Measurements from ENCODE around the gene IRF4. TPM values are rescaled to one million over a fixed set of nuclear protein-coding genes. Genes with fewer than 3 reads are reported as not detected.

IRF4 gene
- total RNA-seq, 2 experiments from 2014 or later = 189 to 291 TPM

- POLR2A ChIA-PET = no interaction called here
- H3K4me1 ChIP-seq (ENCODE audit: insufficient read depth, low read length, poor library complexity, severe bottlenecking) = no peaks in the 10 kb centered on the region
- TF ChIP-seq CTCF (conservative IDR thresholded peaks at IDR 0.05; ENCODE audit: low read length) = no peak
- TF ChIP-seq EZH2phosphoT487 (IDR thresholded peaks at IDR 0.05; ENCODE audit: borderline replicate concordance, low read depth, low read length) = no peak
- no peaks in the 10 kb centered on the region for H3K9me3 ChIP-seq (ENCODE audit: low read length)
- H3K4me2 ChIP-seq (ENCODE audit: low read length) = no peak overlapping the region
- CTCF ChIA-PET (ENCODE audit: unreplicated experiment) = interaction anchor here (0.8 kb wide), 1 partner anchor 19 kb away, joined by 5 read pairs; no protein-coding TSS in a partner anchor
- no peak overlapping the region for H3K4me3 ChIP-seq (ENCODE audit: low read depth, low read length, poor library complexity, severe bottlenecking)
- H3K79me2 ChIP-seq (ENCODE audit: insufficient read depth, low read depth, low read length) = no peaks in the 10 kb centered on the region
- BruUV-seq (replicated peaks) = no TSS peak
- H3K27ac ChIP-seq (ENCODE audit: low read depth, low read length, poor library complexity, severe bottlenecking) = no peak overlapping the region
- no peaks in the 10 kb centered on the region for H3K36me3 ChIP-seq (ENCODE audit: insufficient read depth, low read length)
- DNase-seq (ENCODE audit: low spot score) = no peak
- no peaks in the 10 kb centered on the region for H4K20me1 ChIP-seq (ENCODE audit: insufficient read depth, low read length)
- intact Hi-C loops (cut with micrococcal nuclease; ENCODE audit: unreplicated experiment) = no loop called here
- no peaks in the 10 kb centered on the region for H3K9me2 ChIP-seq (ENCODE audit: insufficient read depth, low read length)
- H2AFZ ChIP-seq (ENCODE audit: low read length) = no peak overlapping the region
Observed at GRCh38 chr6:449486-450419, 58.2 kb downstream of the IRF4 start.

- no peak for DNase-seq (ENCODE audit: low spot score)
- no peaks in the 10 kb centered on the region for H4K20me1 ChIP-seq (ENCODE audit: insufficient read depth, low read length)
- TF ChIP-seq CTCF (conservative IDR thresholded peaks at IDR 0.05; ENCODE audit: low read length) = no peak
- no peak for TF ChIP-seq EZH2phosphoT487 (IDR thresholded peaks at IDR 0.05; ENCODE audit: borderline replicate concordance, low read depth, low read length)
- H3K36me3 ChIP-seq (ENCODE audit: insufficient read depth, low read length) = no peaks in the 10 kb centered on the region
- H3K9me3 ChIP-seq (ENCODE audit: low read length) = no peaks in the 10 kb centered on the region
- no peak overlapping the region for H3K4me2 ChIP-seq (ENCODE audit: low read length)
- H3K4me1 ChIP-seq (ENCODE audit: insufficient read depth, low read length, poor library complexity, severe bottlenecking) = no peaks in the 10 kb centered on the region
- no peak overlapping the region for H3K4me3 ChIP-seq (ENCODE audit: low read depth, low read length, poor library complexity, severe bottlenecking)
- no TSS peak for BruUV-seq (replicated peaks)
- intact Hi-C loops (cut with micrococcal nuclease; ENCODE audit: unreplicated experiment) = no loop called here
- H3K27ac ChIP-seq (ENCODE audit: low read depth, low read length, poor library complexity, severe bottlenecking) = no peak overlapping the region
- no peaks in the 10 kb centered on the region for H3K79me2 ChIP-seq (ENCODE audit: insufficient read depth, low read depth, low read length)
- H2AFZ ChIP-seq (ENCODE audit: low read length) = no peak overlapping the region
- no peaks in the 10 kb centered on the region for H3K9me2 ChIP-seq (ENCODE audit: insufficient read depth, low read length)
- CTCF ChIA-PET (ENCODE audit: unreplicated experiment) = no interaction called here
- POLR2A ChIA-PET = no interaction called here
Observed at GRCh38 chr6:451336-451735, 59.8 kb downstream of the IRF4 start.

GRCh38 chr6:451847-452246 lies 60.3 kb downstream of the IRF4 start:
- intact Hi-C loops (cut with micrococcal nuclease; ENCODE audit: unreplicated experiment) = no loop called here
- CTCF ChIA-PET (ENCODE audit: unreplicated experiment) = no interaction called here

More at GRCh38 chr6:451847-452246, 60.3 kb downstream of the IRF4 start:
- DNase-seq (ENCODE audit: low spot score) = no peak
- no peaks in the 10 kb centered on the region for H3K9me2 ChIP-seq (ENCODE audit: insufficient read depth, low read length)
- H3K79me2 ChIP-seq (ENCODE audit: insufficient read depth, low read depth, low read length) = no peaks in the 10 kb centered on the region
- H4K20me1 ChIP-seq (ENCODE audit: insufficient read depth, low read length) = no peaks in the 10 kb centered on the region
- no peak overlapping the region for H3K27ac ChIP-seq (ENCODE audit: low read depth, low read length, poor library complexity, severe bottlenecking)
- H3K4me1 ChIP-seq (ENCODE audit: insufficient read depth, low read length, poor library complexity, severe bottlenecking) = no peaks in the 10 kb centered on the region
- no peaks in the 10 kb centered on the region for H3K9me3 ChIP-seq (ENCODE audit: low read length)
- BruUV-seq (replicated peaks) = no TSS peak
- H3K4me2 ChIP-seq (ENCODE audit: low read length) = no peak overlapping the region
- TF ChIP-seq EZH2phosphoT487 (IDR thresholded peaks at IDR 0.05; ENCODE audit: borderline replicate concordance, low read depth, low read length) (no peak), CTCF (conservative IDR thresholded peaks at IDR 0.05; ENCODE audit: low read length) (no peak)
- no peaks in the 10 kb centered on the region for H3K36me3 ChIP-seq (ENCODE audit: insufficient read depth, low read length)
- POLR2A ChIA-PET = no interaction called here
- H3K4me3 ChIP-seq (ENCODE audit: low read depth, low read length, poor library complexity, severe bottlenecking) = no peak overlapping the region
- no peak overlapping the region for H2AFZ ChIP-seq (ENCODE audit: low read length)

Measured in OCI-LY7 (cell line).